Measurements from ENCODE around the gene SMAP2.
"Not testable (repeated sequence)": the region's sequence is repeated elsewhere in the genome, so short reads cannot be mapped to it uniquely, and the experiment has no call there.

The SMAP2 gene

GRCh38 chr1:40372658-40373322, 737 bp upstream of the SMAP2 start:
- no peak for DNase-seq

DNA sequence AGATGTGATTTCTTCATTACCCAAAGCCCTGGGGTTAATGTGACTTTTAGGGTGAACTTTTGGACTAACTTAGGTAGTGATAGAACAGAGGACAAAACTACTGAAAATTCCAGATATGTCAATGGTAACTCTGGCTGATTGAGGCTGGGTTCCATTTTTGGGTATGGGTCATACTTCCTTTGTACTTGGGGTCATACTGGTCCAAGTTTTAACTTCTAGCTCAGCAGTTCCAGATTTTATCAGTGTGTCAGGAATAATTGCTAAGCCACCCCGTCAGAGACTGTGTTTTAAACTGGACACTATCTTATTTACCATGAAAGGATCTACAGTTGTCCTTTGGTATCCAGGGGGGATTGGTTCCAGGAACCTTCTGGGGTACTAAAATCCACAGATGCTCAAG, 4.0 kb downstream of the SMAP2 start:
- no peak for DNase-seq

DNA sequence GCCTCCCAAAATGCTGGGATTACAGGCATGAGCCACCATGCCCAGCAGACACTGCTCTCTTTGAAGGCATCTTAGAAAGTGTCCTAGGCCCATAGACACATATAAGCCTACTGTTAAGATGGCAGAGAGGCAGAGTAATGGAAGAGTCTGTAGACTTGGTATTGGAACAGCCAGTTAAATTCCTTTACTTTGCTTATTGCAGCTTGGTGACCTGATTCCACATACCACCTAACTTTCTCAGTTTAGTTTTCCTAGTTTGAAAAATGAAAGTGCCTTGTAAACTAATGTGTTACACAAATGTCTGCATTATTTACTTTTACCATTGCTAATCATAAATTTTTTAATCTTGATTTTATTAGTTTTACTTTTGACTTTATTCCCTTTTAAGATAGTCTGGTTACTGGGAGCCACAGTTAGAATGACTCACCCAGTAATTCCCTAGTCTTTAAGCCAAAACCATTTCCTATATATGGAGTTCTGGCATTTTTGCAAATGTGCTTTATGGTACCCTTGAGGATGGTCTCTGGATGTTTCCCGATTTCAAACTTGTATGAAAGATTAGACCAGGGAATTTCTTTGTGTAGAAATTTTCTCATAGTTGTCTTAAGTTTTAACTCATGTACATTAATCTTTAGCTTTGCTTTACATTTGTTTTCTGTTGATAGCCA, 6.4 kb downstream of the SMAP2 start:
- no peak for DNase-seq

- DNase-seq, result no peak
Measured at GRCh38 chr1:40380817-40381216, 7.3 kb downstream of the SMAP2 start.

DNA sequence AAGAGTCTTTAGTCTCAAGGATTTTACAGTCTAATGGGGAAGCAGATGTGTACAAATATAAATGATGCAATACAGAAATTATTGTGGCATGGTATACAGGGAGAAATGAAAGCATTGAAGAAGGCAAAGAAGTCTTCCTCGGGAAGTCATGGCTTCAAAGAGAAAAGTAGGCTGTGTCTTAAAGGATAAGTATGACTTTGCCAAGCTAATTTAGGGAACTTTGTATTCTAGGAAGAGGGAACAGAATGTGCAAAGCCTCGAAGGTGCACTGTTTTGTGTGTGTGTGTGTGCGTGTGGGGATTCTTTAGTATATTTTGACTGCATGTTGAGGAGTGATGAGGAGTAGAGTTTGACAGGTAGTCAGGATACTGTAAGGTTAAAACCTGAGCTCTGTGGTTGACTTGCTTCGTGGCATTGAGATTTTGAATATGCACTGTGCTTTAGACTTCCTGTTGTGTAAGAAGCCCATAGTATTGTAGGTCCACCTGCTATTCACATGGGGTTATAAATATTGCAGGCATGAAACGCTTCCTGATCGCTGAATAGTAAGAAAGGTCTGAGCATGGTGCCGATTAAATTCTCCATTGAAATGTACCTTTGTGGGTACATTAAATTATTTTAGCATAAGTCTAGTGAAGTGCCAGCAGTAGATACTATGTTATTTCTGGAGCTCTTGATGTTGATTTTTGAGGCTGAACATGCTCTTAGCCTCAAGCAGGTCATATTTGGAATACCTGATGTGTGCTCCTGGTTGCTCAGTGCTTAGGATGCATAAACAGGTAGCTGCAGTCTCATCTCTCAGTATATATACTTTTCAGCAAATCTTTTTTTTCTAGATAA, 8.0 kb downstream of the SMAP2 start:
- DNase-seq, result no peak

DNA sequence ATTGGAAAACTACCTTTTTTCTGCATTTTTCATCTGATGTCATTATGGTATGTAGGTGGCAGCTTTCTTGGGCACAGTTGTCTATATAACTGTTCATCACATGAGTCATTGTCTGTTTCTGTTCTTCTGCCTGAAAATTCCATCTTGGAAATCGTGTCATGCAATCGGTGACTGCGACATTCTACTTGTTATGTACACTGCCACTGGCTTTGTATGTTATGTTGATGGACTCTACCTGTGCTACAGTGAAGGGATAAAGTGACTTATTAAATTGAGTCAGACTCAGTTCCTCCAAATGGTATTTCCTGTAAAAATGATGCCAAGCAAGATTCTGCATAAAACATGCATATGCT, 8.6 kb downstream of the SMAP2 start:
- DNase-seq, result no peak

GRCh38 chr1:40382601-40383000, 9.1 kb downstream of the SMAP2 start:
- no peak for DNase-seq

GRCh38 chr1:40383095-40383487, 9.6 kb downstream of the SMAP2 start:
- no peak for DNase-seq

DNA sequence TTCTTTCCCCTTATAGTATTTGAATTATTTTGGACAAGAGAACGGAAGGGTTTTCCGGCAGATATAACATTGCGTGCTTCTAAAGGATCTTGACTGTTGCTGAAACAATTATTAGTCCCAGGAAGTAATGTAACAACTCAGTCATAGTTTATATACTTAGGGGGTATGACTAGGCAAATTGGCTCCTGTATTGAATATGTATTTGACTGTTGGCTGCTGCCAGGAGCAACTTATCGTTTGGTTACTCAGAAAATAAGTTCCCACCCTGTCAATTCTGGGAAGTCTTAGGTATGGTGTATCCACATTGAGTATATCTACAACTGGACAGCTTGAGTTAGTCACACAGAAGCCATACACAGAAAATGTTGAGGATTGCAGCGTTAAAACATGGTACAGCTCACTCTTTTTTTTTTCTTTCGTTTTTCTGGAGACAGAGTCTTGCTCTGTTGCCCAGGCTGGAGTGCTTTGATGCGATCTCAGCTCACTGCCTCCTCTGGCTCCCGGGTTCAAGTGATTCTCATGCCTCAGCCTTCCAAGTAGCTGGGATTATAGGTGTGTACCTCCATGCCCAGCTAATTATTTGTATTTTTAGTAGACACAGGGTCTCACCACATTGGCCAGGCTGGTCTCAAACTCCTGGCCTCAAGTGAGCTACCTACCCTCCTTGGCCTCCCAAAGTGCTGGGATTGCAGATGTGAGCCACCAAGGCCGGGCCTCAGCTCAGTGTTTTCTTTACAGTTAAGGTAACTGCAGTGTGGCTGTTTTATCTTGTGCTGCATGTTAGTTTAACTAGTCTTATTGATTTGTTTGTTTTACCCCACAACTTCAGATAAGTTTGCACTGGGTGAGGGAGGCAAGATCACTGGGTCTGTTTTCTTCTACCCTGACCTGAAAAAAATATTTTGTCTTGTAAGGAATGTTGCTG, 10.2 kb downstream of the SMAP2 start:
- no peak for DNase-seq

GRCh38 chr1:40384413-40384762, 10.9 kb downstream of the SMAP2 start:
- DNase-seq, result no peak

GRCh38 chr1:40384887-40385286, 11.4 kb downstream of the SMAP2 start:
- no peak for DNase-seq

- DNase-seq, result peak in 1 of 4 experiments; percentile 13
Measured at GRCh38 chr1:40385437-40386358, 12.2 kb downstream of the SMAP2 start.

DNA sequence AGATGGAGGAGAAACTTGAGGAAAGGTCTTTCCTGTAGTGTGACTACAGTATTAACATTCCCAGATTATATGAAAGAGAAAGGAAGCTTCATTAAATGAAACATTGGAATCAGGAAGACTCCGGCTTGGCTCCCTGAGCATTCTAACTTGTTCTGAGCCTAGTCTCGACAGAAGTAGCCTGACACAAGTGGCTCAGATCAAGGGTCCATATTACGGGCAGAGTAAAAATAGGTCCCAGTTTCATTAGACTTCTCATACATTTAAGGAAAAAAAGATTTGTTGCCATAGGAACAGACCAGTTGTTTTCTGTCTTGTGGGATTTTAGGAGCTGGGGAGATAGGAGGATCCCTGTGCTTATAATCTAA, 12.8 kb downstream of the SMAP2 start:
- no peak for DNase-seq

DNA sequence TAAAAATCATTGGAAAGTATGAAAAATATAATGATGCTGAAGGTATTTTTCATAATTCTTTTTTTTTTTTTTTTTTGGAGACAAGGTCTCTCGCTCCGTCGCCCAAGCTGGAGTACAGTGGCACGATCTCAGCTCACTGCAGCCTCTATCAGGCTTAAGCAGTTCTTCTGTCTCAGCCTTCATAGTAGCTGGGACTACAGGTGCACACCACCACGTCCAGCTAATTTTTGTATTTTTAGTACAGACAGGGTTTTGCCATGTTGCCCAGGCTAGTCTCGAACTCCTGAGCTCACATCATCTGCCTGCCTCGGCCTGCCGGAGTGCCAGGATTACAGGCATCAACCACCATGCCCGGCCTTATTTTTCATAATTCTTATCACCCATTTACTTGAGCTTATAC, 13.3 kb downstream of the SMAP2 start:
- DNase-seq, result no peak

DNA sequence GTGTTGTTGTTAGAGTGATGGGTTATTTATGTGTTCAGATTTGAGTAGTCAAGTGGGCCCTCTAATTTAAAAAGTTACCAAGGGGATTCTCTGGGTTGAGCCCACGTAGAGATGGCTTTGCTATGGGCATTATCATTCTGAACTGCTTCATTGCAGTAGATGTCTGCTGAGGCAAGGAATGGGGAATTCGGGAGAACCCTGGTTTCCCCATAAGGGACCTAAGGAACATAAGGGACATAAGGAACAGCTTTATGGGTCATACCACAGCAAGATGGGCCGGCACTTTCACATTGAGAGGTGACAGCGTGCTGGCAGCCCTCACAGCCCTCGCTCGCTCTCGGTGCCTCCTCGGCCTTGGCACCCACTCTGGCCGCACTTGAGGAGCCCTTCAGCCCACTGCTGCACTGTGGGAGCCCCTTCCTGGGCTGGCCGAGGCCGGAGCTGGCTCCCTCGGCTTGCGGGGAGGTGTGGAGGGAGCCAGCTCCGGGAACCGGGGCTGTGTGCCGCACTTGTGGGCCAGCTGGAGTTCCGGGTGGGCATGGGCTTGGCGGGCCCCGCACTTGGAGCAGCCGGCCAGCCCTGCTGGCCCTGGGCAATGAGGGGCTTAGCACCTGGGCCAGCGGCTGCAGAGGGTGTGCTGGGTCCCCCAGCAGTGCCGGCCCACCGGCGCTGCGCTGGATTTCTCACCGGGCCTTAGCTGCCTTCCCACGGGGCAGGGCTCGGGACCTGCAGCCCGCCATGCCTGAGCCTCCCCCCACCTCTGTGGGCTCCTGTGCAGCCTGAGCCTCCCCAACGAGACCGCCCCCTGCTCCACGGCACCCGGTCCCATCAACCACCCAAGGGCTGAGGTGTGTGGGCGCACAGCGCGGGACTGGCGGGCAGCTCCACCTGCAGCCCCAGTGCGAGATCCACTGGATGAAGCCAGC, 14.1 kb downstream of the SMAP2 start:
- not testable (repeated sequence) for DNase-seq

DNA sequence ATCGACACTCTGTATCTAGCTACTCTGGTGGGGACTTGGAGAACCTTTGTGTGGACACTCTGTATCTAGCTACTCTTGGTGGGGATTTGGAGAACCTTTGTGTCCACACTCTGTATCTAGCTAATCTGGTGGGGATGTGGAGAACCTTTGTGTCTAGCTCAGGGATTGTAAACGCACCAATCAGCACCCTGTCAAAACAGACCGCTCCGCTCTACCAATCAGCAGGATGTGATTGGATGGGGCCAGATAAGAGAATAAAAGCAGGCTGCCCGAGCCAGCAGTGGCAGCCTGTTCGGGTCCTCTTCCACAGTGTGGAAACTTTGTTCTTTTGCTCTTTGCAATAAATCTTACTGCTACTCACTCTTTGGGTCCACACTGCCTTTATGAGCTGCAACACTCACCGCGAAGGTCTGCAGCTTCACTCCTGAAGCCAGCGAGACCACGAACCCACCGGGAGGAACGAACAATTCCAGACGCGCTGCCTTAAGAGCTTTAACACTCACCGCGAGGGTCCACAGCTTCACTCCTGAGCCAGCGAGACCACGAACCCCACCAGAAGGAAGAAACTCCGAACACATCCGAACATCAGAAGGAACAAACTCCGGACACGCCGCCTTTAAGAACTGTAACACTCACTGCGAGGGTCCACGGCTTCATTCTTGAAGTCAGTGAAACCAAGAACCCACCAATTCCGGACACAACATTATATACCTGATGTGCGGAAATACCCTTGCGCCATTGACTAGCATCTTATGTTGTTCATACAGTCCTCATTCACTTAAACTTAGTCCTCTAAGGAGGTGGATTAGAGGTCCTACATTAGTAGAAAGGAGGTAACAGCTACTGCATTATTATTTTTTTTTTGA, 15.2 kb downstream of the SMAP2 start:
- DNase-seq, result not testable (repeated sequence)

GRCh38 chr1:40389322-40389803, 15.8 kb downstream of the SMAP2 start:
- no peak for DNase-seq

GRCh38 chr1:40389871-40390560, 16.5 kb downstream of the SMAP2 start:
- no peak for DNase-seq

DNA sequence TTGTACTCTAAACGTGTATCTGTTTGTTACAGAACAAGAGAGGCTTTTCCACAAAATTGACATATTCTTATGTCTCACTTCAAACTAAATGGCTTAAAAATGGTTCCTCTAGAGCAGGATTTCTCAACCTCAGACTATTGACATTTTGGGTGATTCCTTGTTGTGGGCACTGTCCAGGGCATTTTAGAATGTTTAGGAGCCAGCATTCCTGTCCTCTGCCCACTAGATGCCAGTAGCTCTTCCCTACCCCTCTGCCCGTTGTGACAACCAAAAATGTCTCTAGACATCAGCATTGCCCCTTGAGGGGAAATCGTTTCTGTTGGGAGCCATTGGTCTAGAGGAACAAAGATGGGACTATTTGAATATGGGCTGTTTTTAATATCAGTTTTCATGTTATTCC, 17.3 kb downstream of the SMAP2 start:
- no peak for DNase-seq
